ENCODE data around the gene FHOD3. TPM values are rescaled to one million over a fixed set of nuclear protein-coding genes. Genes with fewer than 3 reads are reported as not detected.

Gene FHOD3
- total RNA-seq, 1 experiment from 2014 or later: 10.6 TPM

DNA sequence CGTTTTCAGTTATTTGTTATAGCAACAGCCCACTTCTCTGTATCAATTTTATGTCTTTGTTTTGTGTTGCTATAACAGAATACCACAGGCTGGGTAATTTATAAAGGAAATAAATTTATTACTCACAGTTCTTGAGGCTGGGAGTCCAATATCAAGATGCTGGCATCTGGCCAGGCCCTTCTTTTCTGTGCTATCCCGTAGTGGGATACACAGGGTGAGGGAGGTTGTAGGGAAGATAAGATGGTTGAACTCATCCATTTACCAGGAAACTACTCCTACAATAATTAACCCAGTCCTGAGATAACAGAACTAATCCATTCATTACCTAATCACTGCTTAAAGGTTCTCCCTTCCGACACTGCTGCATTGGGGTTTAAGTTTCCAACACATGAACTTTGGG lies 310.6 kb downstream of the FHOD3 start:
- no peak for DNase-seq
- ChIA-PET CTCF (no interaction called here), POLR2A (ENCODE audit: unreplicated experiment) (no interaction called here)
- TF ChIP-seq EZH2 (IDR thresholded peaks at IDR 0.05; ENCODE audit: low read depth): no peak
- TF ChIP-seq, protein P1, sequence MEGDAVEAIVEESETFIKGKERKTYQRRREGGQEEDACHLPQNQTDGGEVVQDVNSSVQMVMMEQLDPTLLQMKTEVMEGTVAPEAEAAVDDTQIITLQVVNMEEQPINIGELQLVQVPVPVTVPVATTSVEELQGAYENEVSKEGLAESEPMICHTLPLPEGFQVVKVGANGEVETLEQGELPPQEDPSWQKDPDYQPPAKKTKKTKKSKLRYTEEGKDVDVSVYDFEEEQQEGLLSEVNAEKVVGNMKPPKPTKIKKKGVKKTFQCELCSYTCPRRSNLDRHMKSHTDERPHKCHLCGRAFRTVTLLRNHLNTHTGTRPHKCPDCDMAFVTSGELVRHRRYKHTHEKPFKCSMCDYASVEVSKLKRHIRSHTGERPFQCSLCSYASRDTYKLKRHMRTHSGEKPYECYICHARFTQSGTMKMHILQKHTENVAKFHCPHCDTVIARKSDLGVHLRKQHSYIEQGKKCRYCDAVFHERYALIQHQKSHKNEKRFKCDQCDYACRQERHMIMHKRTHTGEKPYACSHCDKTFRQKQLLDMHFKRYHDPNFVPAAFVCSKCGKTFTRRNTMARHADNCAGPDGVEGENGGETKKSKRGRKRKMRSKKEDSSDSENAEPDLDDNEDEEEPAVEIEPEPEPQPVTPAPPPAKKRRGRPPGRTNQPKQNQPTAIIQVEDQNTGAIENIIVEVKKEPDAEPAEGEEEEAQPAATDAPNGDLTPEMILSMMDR (conservative IDR thresholded peaks at IDR 0.05): no peak
- H3K4me2 ChIP-seq: no peak overlapping the region
- no peak overlapping the region for H3K27ac ChIP-seq
- no peaks in the 10 kb centered on the region for H3K79me2 ChIP-seq (ENCODE audit: low read depth)
- H3K9me2 ChIP-seq (ENCODE audit: insufficient read depth): no peaks in the 10 kb centered on the region
- intact Hi-C loops (cut with micrococcal nuclease; ENCODE audit: unreplicated experiment): no loop called here
- no peaks in the 10 kb centered on the region for H3F3A ChIP-seq (ENCODE audit: insufficient read depth, low read depth)
- BruUV-seq (replicated peaks): no TSS peak
- no peaks in the 10 kb centered on the region for H3K4me1 ChIP-seq (replicated peaks; ENCODE audit: insufficient read depth)
- no peaks in the 10 kb centered on the region for H3K27me3 ChIP-seq (ENCODE audit: insufficient read depth, low read depth)
- H3K36me3 ChIP-seq (ENCODE audit: low read depth): no peaks in the 10 kb centered on the region
- no peak overlapping the region for H3K4me3 ChIP-seq
- H3K9me3 ChIP-seq (ENCODE audit: insufficient read depth, low read depth): no peaks in the 10 kb centered on the region
- no peaks in the 10 kb centered on the region for H4K20me1 ChIP-seq (ENCODE audit: insufficient read depth)
- no peak overlapping the region for H2AFZ ChIP-seq

DNA sequence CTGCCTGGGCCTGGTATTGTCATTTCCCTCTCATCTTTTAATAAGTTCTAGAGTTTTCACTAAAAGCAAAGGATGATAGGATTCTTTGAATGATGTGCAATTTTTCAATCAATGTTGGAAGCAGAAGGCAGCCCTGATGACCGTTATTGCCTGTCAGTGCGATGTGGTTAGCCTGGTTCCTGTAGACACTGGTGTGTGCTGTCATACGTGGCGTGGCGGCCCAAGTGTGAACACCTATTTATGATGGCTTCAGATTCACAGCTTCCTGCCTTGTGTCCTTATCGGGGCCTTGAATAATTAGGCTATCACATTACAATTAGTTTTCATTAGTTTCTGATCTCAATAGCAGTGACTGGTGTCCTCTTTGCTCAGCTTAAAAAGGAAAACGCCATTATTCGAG lies 312.7 kb downstream of the FHOD3 start:
- no peaks in the 10 kb centered on the region for H3K4me1 ChIP-seq (replicated peaks; ENCODE audit: insufficient read depth)
- H3K36me3 ChIP-seq (ENCODE audit: low read depth): no peaks in the 10 kb centered on the region
- H3K27ac ChIP-seq: no peak overlapping the region
- TF ChIP-seq, protein P1 (conservative IDR thresholded peaks at IDR 0.05): no peak
- no peak for TF ChIP-seq EZH2 (IDR thresholded peaks at IDR 0.05; ENCODE audit: low read depth)
- no peak overlapping the region for H3K4me2 ChIP-seq
- no peaks in the 10 kb centered on the region for H3K9me2 ChIP-seq (ENCODE audit: insufficient read depth)
- no peaks in the 10 kb centered on the region for H3K79me2 ChIP-seq (ENCODE audit: low read depth)
- DNase-seq: no peak
- no peak overlapping the region for H3K4me3 ChIP-seq
- no peak overlapping the region for H2AFZ ChIP-seq
- ChIA-PET POLR2A (ENCODE audit: unreplicated experiment) (no interaction called here), CTCF (no interaction called here)
- no TSS peak for BruUV-seq (replicated peaks)
- H3K27me3 ChIP-seq (ENCODE audit: insufficient read depth, low read depth): no peaks in the 10 kb centered on the region
- intact Hi-C loops (cut with micrococcal nuclease; ENCODE audit: unreplicated experiment): no loop called here
- no peaks in the 10 kb centered on the region for H4K20me1 ChIP-seq (ENCODE audit: insufficient read depth)
- H3F3A ChIP-seq (ENCODE audit: insufficient read depth, low read depth): no peaks in the 10 kb centered on the region
- no peaks in the 10 kb centered on the region for H3K9me3 ChIP-seq (ENCODE audit: insufficient read depth, low read depth)

DNA sequence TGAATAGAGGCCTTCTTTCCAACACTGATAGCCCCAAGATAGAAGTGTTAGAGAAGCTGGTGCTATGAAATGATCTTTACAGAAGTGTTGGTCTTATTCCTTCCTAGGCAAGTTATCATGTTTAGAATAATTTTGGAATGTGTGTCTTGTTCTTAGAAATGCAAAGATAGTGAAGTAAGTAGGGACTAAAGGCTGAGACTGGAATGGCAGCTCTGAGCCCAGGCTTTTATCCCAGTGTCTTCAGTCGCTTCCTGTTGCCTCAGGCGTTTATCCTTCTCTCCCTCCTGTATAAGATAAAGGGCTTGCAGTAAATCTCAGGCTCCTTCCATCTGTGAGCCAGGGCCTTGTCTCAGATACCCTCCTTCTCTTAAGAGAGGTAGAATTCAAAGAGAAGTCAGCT lies 313.1 kb downstream of the FHOD3 start:
- intact Hi-C loops (cut with micrococcal nuclease; ENCODE audit: unreplicated experiment): no loop called here
- no peak overlapping the region for H3K27ac ChIP-seq
- no peaks in the 10 kb centered on the region for H3K79me2 ChIP-seq (ENCODE audit: low read depth)
- no peaks in the 10 kb centered on the region for H3K27me3 ChIP-seq (ENCODE audit: insufficient read depth, low read depth)
- no peak overlapping the region for H3K4me3 ChIP-seq
- no peaks in the 10 kb centered on the region for H3K36me3 ChIP-seq (ENCODE audit: low read depth)
- no peaks in the 10 kb centered on the region for H4K20me1 ChIP-seq (ENCODE audit: insufficient read depth)
- no peaks in the 10 kb centered on the region for H3K9me3 ChIP-seq (ENCODE audit: insufficient read depth, low read depth)
- H3K9me2 ChIP-seq (ENCODE audit: insufficient read depth): no peaks in the 10 kb centered on the region
- no peak for DNase-seq
- CTCF ChIA-PET: no interaction called here
- BruUV-seq (replicated peaks): no TSS peak
- TF ChIP-seq, protein P1 (conservative IDR thresholded peaks at IDR 0.05): no peak
- TF ChIP-seq EZH2 (IDR thresholded peaks at IDR 0.05; ENCODE audit: low read depth): no peak
- no peaks in the 10 kb centered on the region for H3K4me1 ChIP-seq (replicated peaks; ENCODE audit: insufficient read depth)
- POLR2A ChIA-PET (ENCODE audit: unreplicated experiment): no interaction called here
- no peaks in the 10 kb centered on the region for H3F3A ChIP-seq (ENCODE audit: insufficient read depth, low read depth)
- H2AFZ ChIP-seq: no peak overlapping the region
- H3K4me2 ChIP-seq: no peak overlapping the region

Measured in PC-9 (cell line).